Measurements from ENCODE around the gene BCL11B. TPM values are rescaled to one million over a fixed set of nuclear protein-coding genes. Genes with fewer than 3 reads are reported as not detected.

BCL11B gene
- total RNA-seq, 1 experiment from 2014 or later: 6.1 TPM

DNA sequence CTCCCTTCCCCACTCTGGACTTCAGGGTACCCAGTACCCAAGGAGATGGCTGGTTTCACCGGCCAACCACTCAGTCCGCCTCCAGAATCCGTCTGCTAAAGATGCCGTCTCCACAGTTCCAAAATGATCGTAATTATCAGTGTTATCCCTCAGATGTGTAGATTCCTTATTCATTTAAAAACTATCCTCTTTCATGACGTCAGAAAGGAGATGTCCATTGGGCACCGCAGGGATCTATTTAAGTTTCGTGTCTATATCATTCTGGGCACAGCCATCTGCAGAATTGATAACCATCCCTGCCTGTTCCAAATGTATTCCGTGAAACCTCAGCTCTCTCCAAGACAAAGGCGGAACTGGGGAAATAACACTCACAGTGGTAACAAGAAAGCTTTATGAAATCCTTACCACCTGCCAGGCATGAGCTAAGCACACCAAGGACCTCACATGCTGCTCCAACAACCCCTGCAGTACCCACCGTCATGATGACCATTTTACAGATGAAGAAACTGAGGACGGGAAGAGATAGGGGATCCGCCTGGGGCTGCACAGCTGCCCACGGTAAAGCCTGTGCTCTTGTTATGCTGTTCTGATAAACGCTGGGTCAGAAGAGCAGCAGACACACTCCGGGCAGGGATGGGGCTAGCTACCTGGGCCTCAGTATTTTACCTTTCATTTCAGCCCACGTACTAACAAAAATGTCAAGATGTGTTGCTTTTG lies 90.0 kb downstream of the BCL11B start:
- no peak overlapping the region for H3K4me3 ChIP-seq (ENCODE audit: insufficient read depth, low read depth, low read length)
- no peaks in the 10 kb centered on the region for H3K36me3 ChIP-seq (replicated peaks; ENCODE audit: control insufficient read depth, insufficient read depth, low read length)
- no peaks in the 10 kb centered on the region for H3K27me3 ChIP-seq (ENCODE audit: control insufficient read depth, insufficient read depth, low read length)
- DNase-seq: peak; percentile 19

DNA sequence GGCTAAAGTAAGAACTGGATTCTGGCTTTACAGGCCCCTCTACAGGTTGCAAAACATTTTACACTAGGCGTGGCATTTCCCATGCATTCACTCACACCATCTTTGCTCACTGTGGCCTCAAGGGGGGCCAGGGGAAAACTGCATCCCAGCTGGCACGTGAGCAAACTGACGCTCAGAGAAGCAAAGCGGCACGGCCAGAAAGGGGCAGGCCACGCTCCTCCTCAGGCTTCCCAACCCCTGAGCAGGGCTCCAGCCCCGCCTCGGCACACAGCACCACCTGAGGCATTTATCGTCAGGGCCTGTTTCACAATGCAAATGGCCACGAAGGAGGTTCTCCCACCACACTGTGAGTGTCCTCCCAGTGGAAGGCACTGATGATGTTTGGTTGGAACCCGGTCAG lies 90.8 kb downstream of the BCL11B start:
- no peaks in the 10 kb centered on the region for H3K36me3 ChIP-seq (replicated peaks; ENCODE audit: control insufficient read depth, insufficient read depth, low read length)
- peak; percentile 45 for DNase-seq
- no peaks in the 10 kb centered on the region for H3K27me3 ChIP-seq (ENCODE audit: control insufficient read depth, insufficient read depth, low read length)
- H3K4me3 ChIP-seq (ENCODE audit: insufficient read depth, low read depth, low read length): no peak overlapping the region

DNA sequence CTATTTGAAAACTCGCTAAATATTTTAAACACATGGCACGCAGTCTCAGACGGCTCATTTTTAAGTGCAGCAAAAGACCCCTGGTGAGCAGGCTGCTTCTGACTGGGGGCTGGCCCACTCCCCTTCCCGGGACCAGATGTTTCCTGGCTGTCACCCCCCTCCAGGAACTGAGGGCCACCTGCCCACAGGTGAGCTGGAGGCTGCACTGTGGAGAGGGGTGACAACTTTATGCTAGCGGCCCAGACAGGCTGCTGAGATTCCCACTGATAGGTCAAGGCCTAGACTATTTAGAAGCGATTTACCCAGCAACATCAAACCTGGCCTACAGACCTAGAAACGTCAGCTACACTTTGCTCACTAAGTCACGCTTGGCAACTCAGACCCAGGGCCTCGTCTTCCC lies 92.1 kb downstream of the BCL11B start:
- peak; percentile 15 for DNase-seq
- H3K36me3 ChIP-seq (replicated peaks; ENCODE audit: control insufficient read depth, insufficient read depth, low read length): no peaks in the 10 kb centered on the region
- no peak overlapping the region for H3K4me3 ChIP-seq (ENCODE audit: insufficient read depth, low read depth, low read length)
- no peaks in the 10 kb centered on the region for H3K27me3 ChIP-seq (ENCODE audit: control insufficient read depth, insufficient read depth, low read length)

DNA sequence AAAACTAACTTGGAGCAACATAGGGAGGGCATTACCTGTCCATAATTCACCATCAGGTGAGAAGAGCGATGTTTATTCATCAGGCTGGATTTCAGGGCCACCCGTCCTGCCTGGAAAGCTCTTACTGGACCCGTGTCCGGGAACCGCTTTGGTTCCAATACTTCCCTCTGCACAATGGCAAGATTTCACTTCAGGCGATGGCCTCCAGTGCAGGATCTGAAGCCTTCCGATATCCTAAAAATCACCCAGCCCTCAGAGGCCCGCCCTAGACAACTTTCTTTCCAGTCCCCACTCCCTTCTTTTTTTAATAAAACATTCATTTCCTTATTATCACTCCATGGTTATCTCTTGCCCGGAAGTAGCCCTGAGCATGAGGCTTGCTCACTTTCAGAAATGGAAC lies 92.5 kb downstream of the BCL11B start:
- no peak overlapping the region for H3K4me3 ChIP-seq (ENCODE audit: insufficient read depth, low read depth, low read length)
- DNase-seq: peak; percentile 22
- no peaks in the 10 kb centered on the region for H3K27me3 ChIP-seq (ENCODE audit: control insufficient read depth, insufficient read depth, low read length)
- no peaks in the 10 kb centered on the region for H3K36me3 ChIP-seq (replicated peaks; ENCODE audit: control insufficient read depth, insufficient read depth, low read length)

DNA sequence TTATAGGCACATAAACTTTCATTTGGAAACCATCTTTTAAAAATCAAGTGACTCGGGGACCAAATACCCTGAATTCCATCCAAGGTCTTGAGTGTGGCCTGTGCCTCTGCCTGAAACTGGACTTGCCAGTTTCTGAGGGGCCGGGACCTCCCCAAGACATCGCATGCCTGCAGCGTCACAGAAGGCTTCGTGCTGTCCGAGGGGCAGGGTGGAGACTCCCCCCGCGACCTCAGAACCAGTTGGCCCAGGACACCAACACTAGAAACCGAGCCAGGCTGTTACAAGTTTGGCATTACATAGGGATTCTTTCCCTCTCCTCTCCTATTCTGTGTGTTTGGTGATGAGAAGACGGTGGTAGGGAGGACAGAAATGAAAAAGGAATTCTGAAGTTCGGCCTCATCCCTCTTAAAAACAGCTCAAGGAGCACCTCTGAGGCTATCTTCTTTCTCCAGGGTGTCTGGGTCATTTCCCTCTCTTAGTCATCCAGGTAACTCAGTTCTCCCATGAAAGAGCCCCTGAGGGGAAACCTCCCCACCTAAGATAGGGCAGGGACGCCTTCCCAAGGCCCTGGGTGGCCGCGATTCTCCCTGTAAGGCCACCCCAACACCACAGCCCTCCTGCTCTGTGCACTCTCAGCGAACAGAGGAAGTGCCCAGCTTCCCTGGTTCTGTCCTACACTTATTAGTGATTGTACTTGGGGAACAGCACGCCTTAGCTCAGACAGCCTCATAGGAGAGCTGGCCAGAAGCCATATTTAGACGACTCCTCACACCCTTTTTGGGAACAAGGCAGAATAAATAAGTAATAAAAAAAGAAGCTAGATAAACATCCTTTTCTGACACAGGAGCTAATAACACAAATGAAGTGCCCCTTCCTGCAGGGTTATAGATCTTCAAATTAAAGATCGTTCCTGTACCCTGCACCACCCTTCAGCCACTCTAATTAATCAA lies 93.8 kb downstream of the BCL11B start:
- no peaks in the 10 kb centered on the region for H3K27me3 ChIP-seq (ENCODE audit: control insufficient read depth, insufficient read depth, low read length)
- H3K4me3 ChIP-seq (ENCODE audit: insufficient read depth, low read depth, low read length): no peak overlapping the region
- peak; percentile 37 for DNase-seq
- H3K36me3 ChIP-seq (replicated peaks; ENCODE audit: control insufficient read depth, insufficient read depth, low read length): no peaks in the 10 kb centered on the region

DNA sequence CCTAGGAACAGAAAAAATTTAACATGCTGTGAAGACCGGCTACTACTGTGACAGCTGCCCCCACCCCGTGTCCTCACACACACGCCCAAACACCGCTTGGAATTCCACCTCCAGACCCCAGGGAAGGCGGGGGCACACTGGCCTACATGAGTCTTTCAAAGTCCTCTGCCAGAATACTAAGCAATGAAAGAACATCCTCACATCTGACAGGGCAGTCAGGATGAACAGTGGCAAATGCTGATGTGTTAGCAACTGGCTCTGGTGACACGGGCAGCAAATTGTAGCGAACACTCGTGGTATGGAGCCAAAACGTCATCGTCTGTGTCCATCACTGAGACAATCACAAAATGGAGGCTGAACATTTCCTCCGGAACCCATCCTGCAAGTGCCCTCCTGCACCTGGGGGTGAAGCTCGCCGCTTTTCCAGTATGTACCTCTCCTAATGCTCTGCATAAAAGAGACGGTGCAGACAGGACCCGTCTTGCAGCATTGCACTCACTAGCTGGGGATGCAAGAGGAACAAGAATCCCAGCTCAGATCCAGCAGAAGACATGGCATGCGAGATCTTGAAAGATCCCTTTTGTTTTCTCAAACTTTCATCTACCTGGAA lies 94.8 kb downstream of the BCL11B start:
- no peaks in the 10 kb centered on the region for H3K36me3 ChIP-seq (replicated peaks; ENCODE audit: control insufficient read depth, insufficient read depth, low read length)
- no peak overlapping the region for H3K4me3 ChIP-seq (ENCODE audit: insufficient read depth, low read depth, low read length)
- no peaks in the 10 kb centered on the region for H3K27me3 ChIP-seq (ENCODE audit: control insufficient read depth, insufficient read depth, low read length)
- DNase-seq: peak; percentile 22

DNA sequence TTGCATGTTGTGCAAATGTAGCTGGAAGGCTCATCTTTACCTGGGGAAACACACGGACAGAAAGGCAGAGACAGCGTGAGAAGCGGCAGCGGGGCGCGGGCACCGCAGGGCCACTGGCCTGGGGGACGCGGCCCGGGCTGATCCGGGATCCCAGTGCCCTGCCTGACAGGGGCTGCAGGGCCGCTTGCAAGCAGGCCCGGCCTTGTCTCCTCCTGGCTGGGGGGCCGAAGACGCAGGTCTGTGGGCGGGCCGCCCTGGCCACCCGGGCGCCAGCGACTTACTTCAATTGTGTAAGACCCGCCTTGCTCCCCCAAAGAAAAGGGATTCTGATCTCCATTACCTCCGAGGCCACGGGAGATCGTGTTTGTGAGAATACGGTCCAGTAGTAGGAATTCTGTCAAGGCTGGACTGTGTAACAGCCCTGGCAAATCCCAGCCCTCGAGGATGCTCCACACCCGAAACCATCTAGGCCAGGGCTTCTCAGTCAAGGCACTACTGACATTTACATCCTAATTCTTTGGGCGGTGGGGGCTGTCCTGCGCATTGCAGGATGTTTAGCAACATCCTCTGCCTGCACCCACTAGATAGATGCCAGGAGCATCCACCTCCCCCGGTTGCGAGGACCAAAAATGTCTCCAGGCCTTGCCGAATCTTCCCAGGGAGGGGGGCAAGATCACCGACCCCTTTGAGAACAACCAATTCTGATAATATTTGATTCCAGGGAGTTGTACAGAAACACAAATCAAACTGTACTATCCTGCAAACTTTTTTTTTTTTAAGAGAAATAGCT lies 95.6 kb downstream of the BCL11B start:
- no peaks in the 10 kb centered on the region for H3K27me3 ChIP-seq (ENCODE audit: control insufficient read depth, insufficient read depth, low read length)
- H3K36me3 ChIP-seq (replicated peaks; ENCODE audit: control insufficient read depth, insufficient read depth, low read length): no peaks in the 10 kb centered on the region
- H3K4me3 ChIP-seq (ENCODE audit: insufficient read depth, low read depth, low read length): no peak overlapping the region
- peak; percentile 19 for DNase-seq

DNA sequence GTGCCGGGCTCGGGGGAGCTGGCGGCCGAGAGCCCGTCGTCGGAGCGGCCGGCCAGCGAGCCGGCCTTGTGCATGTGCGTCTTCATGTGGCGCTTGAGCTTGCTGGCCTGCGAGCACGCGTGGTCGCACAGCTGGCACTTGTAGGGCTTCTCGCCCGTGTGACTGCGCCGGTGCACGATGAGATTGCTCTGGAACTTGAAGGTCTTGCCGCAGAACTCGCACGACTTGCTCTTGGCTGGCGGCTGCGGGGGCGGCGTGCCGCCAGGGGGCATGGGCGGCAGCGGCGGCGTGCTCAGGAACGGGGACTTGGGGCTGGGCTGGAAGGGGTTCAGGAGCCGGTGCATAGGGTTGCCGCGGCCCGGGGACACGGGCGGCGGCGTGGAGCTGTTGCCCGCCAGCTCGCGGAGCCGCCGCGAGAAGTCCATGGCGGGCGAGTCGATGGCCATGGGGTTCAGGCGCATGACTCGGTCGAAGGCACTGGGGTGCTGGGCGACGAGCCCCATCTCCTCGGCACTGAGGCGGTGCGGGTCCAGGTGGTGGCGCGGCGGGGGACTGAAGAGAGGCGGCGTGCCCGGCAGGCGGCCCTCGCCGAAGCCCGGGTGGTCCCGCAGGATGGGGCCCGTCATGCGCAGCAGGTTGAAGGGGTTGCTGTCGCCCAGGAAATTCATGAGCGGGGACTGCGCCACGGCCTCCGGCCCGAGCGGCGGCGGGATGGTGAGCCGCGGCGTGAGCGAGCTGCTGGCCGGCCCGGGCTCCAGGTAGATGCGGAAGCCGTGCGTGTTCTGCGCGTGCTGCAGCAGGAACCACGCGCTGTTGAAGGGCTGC lies 96.5 kb downstream of the BCL11B start:
- Histone ChIP-seq H3K36me3 (replicated peaks; ENCODE audit: control insufficient read depth, insufficient read depth, low read length) (no peaks in the 10 kb centered on the region), H3K4me3 (ENCODE audit: insufficient read depth, low read depth, low read length) (no peak overlapping the region), H3K27me3 (ENCODE audit: control insufficient read depth, insufficient read depth, low read length) (no peaks in the 10 kb centered on the region)
- peak; percentile 53 for DNase-seq

DNA sequence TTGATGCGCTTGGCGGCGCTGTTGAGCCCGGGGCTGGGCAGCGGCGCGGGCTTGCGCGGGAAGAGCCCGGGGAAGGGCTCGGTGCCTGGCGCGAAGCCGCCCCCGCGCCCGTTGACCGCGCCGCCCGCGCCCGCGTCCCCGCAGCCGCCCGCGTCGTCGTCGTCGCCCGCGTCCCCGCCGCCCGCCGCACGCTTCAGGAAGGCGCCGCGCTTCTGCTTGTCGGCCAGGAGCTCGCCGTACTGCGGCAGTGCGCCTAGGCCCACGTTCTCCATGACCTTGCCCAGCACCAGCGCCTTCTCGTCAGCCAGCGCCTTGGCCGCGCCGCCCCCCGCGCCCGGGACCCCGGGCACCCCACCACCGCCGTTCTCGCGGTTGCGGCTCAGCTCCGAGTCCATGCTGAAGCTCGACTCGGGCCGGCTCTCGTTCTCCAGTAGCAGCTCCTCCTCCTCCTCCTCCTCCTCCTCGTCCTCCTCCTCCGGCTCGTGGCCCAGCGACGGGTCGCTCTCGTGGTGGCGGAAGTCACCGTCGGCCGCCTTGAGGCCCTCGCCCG lies 97.2 kb downstream of the BCL11B start:
- no peaks in the 10 kb centered on the region for H3K27me3 ChIP-seq (ENCODE audit: control insufficient read depth, insufficient read depth, low read length)
- no peaks in the 10 kb centered on the region for H3K36me3 ChIP-seq (replicated peaks; ENCODE audit: control insufficient read depth, insufficient read depth, low read length)
- peak; percentile 85 for DNase-seq
- no peak overlapping the region for H3K4me3 ChIP-seq (ENCODE audit: insufficient read depth, low read depth, low read length)

DNA sequence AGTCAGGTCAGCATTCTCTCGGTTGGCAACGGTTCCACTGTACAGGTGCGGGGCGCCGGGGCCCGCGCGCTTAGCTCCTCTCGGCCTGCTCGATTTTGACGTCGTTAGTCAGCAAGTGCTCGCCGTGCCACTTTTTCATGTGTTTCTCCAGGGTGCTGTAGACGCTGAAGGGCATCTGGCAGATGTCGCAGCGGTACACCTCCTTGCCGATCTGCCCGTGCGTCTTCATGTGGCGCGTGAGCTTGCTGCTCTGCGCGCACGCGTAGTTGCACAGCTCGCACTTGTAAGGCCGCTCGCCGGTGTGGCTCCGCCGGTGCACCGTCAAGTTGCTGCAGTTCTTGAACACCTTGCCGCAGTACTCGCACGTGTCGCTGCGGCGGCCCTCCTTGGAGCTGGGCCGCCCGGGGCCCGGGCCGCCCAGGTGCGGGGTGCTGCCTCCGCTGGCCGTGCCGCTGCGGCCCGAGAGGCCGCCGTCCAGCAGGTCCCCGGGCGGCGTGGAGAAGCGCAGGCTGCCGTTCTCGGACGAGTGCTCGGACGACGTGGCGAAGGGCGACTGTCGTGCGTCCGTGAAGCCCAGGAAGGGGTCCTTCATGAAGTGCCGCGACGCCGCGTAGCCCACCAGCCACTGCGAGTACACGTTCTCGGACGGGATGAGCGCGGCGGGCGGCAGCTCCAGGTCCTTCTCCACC lies 97.8 kb downstream of the BCL11B start:
- DNase-seq: peak; percentile 81
- H3K36me3 ChIP-seq (replicated peaks; ENCODE audit: control insufficient read depth, insufficient read depth, low read length): no peaks in the 10 kb centered on the region

DNA sequence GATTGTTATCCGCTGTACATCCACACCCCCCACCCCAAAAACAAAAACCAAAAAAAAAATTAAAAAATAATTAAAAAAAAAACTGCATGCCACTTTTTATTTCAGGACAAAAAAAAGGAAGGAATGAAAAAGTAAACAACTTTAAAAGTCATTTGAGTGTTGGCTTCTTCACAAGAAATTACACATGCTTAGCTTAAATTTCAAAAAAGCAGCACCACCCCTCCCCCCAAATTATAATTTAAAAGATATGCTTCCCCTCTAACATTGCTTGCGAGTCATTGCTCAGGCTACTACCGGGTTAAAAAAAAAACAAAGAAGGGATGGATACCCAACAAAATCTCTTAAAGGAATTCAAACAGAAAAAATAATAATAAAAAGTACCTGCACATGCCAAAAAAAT lies 98.5 kb downstream of the BCL11B start:
- Histone ChIP-seq H3K4me3 (ENCODE audit: insufficient read depth, low read depth, low read length) (no peak overlapping the region), H3K27me3 (ENCODE audit: control insufficient read depth, insufficient read depth, low read length) (no peaks in the 10 kb centered on the region), H3K36me3 (replicated peaks; ENCODE audit: control insufficient read depth, insufficient read depth, low read length) (no peaks in the 10 kb centered on the region)

More for the DNA sequence above, 97.8 kb downstream of the BCL11B start:
- Histone ChIP-seq H3K4me3 (ENCODE audit: insufficient read depth, low read depth, low read length) (no peak overlapping the region), H3K27me3 (ENCODE audit: control insufficient read depth, insufficient read depth, low read length) (no peaks in the 10 kb centered on the region)

DNA sequence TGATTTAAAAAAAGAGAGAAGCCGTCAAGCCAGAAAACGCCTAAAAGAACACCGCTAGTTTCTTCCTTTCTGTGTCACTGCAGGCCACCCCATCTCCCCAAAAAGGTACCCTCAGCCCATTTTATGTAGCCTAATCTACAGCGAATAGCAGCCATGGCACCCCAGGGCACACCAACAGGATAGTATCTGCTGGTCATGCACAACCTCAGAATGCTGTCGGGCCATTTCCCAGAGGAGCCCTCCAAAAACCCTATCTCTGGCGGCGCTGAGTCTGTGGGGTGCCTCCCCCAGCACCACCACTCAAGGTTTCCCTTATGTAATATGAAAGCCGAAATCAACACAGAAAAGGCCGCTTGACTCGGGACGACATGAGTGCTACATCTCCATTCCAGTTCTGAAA lies 98.9 kb downstream of the BCL11B start:
- H3K27me3 ChIP-seq (ENCODE audit: control insufficient read depth, insufficient read depth, low read length): no peaks in the 10 kb centered on the region
- H3K4me3 ChIP-seq (ENCODE audit: insufficient read depth, low read depth, low read length): no peak overlapping the region
- no peaks in the 10 kb centered on the region for H3K36me3 ChIP-seq (replicated peaks; ENCODE audit: control insufficient read depth, insufficient read depth, low read length)
- DNase-seq: peak; percentile 51

More for the DNA sequence above, 98.5 kb downstream of the BCL11B start:
- no peak for DNase-seq

DNA sequence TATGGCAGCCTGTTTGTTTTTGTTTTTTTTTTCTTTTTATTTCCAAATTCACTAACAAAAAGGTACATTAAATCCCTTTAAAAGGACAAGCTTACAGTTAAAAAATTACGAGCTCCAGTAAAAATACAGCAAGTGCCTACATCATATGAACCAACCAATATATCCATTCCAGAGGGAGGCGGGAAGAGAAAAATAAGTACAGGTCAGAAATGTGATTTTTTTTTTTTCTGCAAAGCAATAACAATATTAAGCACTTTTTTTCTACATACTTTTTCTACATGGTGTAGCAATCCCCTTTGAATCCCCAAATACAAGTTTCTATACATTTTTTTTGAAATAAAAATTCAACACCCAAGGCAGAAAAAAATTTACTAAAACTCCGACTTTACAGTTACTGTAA lies 100.6 kb downstream of the BCL11B start:
- Histone ChIP-seq H3K4me3 (ENCODE audit: insufficient read depth, low read depth, low read length) (no peak overlapping the region), H3K27me3 (ENCODE audit: control insufficient read depth, insufficient read depth, low read length) (no peaks in the 10 kb centered on the region), H3K36me3 (replicated peaks; ENCODE audit: control insufficient read depth, insufficient read depth, low read length) (no peaks in the 10 kb centered on the region)
- no peak for DNase-seq

Measured in H7 (cell line).